Subcutaneous adipose tissue (tissue), 4 donors: Measurements from ENCODE around the gene MIER1. TPM values are rescaled to one million over a fixed set of nuclear protein-coding genes. Genes with fewer than 3 reads are reported as not detected.

Experiments used
- total RNA-seq, 4 donors: library from RNA; depleted of rRNA; stranded (reverse); fragments of >200 nt; gene quantifications; one replicate each; pipeline ENCODE4 v1.1.0, GENCODE V29; 2016
- TF ChIP-seq, protein P1 (sequence below): fragments of 450-650 bp; IDR thresholded peaks from one replicate; pipeline ENCODE4 v1.5.1; 2016; ENCODE audit warnings: low read depth, mild to moderate bottlenecking, control low read depth, antibody characterized with exemption, moderate library complexity

The MIER1 gene
- total RNA-seq, 4 donors from 2014 or later: 37.7 to 59.5 (median 40.2) TPM

DNA sequence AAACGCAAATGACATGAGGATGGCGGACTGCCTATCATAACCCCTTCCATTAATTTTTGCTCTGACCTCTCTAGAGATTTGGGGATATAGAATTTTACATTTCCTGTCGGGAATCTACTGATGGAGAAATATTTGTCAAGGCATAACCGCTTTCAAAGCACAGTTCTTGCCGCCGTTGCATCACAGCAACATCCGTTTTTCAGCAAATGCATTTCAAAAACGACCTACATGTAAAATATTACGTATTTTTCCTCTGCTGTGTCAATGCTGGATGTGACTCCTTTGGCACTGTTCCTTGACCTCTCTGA, 4.9 kb downstream of the MIER1 start:
- TF ChIP-seq, protein P1, sequence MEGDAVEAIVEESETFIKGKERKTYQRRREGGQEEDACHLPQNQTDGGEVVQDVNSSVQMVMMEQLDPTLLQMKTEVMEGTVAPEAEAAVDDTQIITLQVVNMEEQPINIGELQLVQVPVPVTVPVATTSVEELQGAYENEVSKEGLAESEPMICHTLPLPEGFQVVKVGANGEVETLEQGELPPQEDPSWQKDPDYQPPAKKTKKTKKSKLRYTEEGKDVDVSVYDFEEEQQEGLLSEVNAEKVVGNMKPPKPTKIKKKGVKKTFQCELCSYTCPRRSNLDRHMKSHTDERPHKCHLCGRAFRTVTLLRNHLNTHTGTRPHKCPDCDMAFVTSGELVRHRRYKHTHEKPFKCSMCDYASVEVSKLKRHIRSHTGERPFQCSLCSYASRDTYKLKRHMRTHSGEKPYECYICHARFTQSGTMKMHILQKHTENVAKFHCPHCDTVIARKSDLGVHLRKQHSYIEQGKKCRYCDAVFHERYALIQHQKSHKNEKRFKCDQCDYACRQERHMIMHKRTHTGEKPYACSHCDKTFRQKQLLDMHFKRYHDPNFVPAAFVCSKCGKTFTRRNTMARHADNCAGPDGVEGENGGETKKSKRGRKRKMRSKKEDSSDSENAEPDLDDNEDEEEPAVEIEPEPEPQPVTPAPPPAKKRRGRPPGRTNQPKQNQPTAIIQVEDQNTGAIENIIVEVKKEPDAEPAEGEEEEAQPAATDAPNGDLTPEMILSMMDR: no peak

DNA sequence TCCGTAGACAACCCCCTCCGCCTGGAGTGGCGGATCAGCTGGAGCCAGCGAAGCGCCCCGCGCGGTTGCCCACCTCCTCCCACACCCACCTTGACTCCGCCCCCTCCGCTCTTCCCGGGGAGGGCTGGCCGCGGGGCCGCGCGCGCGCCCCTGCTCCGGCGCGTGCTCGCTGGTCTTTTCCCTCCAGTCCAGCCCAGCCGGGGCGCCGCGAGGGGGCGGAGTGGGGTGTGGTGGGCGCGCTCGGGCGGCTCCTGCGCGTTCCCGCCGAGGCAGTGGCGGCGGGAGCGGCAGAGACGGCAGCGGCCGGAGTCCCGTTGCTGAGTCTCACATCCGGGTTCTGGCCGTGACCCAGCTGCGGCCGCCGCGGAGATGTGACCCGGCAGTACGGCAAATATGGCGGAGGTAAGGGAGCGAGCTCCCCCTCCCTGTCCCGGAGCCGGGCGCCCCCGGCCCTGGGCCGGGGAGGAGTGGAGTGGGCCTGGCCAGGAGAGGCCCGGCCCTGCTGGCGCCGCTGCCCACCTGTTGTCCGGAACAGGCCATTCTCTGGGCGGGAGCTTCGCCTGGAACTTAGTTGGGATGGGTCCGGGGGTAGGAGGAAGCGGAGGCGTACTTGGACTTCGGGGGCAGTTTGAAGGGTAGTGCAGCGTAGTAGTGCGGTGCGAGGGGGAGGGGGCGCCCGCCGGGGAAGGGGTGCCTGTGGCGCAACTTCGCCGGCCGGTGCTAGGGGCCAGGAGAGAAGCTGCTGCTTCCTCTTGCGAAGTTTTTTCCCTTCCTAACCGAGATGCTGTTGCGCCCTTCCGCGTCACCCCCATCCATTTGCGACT, 5.4 kb downstream of the MIER1 start:
- TF ChIP-seq, protein P1: no peak

DNA sequence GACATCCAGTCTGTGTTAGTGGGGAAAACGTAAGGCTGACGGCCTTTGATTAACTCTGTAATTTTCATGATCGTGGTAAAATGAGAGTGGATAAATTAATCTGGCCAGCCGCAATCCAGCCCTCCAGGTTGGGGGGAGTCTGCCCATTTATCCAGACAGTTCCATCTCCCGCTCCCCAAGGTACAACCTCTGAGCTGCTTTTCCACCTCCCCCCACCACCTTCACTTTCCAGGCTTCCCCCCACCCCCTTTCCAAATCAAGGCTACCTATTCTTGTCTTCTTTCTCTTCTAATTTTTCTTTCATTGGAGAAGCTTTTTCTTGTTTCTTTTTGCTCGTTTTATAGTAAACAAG, 6.0 kb downstream of the MIER1 start:
- TF ChIP-seq, protein P1: no peak

DNA sequence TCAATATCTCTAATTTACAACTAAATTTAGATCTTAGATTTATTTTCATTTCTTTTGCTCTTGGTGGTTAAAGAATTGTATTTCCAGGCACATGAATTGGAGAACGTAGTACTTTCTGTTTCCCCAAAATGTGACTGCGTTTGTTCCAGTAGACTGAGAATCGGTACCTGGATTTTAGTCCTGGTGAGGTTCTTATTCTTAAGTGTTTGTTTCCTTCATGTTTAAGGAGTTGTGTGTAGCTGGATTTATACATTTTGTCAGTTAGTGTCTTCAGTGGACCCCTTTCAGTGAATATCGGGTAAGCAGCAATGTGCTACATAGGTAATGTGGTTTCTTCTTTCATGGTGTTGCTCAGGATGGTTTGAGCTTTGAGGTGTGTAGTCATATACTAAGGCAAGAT, 6.8 kb downstream of the MIER1 start:
- TF ChIP-seq, protein P1: no peak

DNA sequence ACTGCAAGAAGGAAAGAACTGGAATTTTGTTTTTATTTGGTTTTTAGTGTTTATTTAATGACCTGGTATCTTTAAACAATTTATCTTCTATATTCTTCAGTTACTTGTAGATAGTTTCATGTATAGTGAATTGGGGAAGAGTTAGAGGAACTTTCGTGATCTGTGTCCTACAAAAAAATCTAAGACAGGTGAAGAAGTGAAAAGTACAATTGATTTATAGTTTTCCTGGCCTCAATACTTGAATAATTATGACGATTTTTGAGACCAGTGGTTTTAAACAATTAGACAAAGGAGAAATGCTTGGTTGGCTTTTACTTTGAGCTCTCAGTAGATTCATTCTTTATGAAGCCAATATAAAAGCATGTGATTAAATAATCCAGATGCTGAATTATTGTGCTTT, 7.5 kb downstream of the MIER1 start:
- TF ChIP-seq, protein P1: no peak

DNA sequence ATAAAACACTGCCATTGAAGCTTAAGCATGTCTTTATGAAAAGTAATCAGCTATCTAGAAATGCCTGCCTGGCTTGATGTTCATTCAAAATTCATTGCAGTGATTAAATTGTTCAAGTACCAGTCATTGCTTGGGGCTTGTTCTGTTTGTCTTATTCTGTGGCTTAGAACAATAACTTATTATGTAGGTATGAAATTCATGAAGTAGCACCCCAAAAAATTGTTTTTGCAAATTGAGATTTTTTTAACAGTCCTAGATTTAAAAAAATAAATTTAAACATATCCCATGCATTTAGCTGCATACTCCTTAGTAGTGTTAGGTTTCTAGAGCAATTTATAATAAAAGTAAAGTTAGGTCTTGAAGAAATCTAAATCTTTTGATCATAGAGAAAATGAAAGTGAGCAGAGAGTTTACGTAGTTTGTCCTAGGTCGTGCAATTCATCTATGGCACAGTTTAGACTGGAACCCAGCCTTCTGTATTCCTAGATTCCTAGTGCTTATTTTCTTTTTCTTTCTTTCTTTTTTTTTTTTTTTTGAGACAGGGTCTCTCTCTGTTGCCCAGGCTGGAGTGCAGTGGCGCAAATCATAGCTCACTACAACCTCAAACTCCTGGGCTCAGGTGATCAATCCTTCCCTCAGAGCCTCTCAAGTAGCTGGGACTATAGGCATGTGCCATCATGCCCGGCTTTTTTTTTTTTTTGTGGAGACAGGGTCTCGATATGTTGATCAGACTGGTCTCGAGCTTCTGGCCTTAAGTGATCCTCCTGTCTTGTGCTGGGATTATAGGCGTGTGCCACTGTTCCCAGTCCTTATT, 9.3 kb downstream of the MIER1 start:
- TF ChIP-seq, protein P1: no peak

DNA sequence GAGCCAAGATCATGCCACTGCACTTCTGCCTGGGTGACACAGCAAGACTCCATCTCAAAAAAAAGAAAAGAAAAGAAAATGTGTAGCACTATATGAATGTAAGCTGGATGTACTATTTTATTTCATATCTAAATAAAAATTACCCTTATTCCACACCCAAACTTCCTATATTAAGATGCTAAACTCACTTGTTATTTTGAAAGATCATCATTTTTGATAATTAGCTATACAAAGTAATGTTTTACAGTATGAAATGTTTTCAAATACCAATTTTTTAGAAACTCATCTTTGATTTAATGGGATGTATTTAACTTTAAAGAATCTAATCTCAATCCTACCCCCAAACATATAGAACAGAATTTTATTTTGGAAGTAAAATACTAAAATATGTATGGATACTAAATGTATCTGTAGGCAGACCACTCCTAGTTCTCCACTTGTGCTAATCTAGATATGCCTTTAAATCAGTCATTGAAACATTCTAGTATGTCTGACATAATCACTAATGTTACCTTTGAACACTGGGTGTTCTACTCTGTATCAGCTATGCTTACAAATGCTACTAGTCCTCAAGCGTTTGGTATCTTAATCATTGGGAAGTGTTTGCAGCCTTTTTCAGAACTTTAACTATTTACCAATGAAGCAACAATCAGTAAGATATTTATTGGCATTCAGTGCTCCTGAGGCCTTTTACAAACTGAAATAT, 12.9 kb downstream of the MIER1 start:
- TF ChIP-seq, protein P1: no peak
